Measurements from ENCODE around the gene SMYD3. TPM values are rescaled to one million over a fixed set of nuclear protein-coding genes. Genes with fewer than 3 reads are reported as not detected.

SMYD3 gene
- total RNA-seq, 1 experiment from 2014 or later, result 29.6 TPM

- Histone ChIP-seq H4K20me1 (ENCODE audit: insufficient read depth) (no peaks in the 10 kb centered on the region), H3K4me3 (no peak overlapping the region), H2AFZ (no peak overlapping the region), H3K9me2 (ENCODE audit: insufficient read depth) (no peaks in the 10 kb centered on the region), H3F3A (ENCODE audit: insufficient read depth, low read depth) (no peaks in the 10 kb centered on the region), H3K9me3 (ENCODE audit: insufficient read depth, low read depth) (no peaks in the 10 kb centered on the region), H3K27me3 (ENCODE audit: insufficient read depth, low read depth) (no peaks in the 10 kb centered on the region), H3K36me3 (ENCODE audit: low read depth) (no peaks in the 10 kb centered on the region), H3K4me2 (no peak overlapping the region), H3K27ac (no peak overlapping the region), H3K4me1 (replicated peaks; ENCODE audit: insufficient read depth) (no peaks in the 10 kb centered on the region), H3K79me2 (ENCODE audit: low read depth) (no peaks in the 10 kb centered on the region)
- CTCF ChIA-PET, result no interaction called here
- BruUV-seq (replicated peaks), result no TSS peak
- POLR2A ChIA-PET (ENCODE audit: unreplicated experiment), result no interaction called here
- TF ChIP-seq CTCF (conservative IDR thresholded peaks at IDR 0.05) (no peak), EZH2 (IDR thresholded peaks at IDR 0.05; ENCODE audit: low read depth) (no peak)
- intact Hi-C loops (cut with micrococcal nuclease; ENCODE audit: unreplicated experiment), result no loop called here
- no peak for DNase-seq
These were observed 550.9 kb downstream of the SMYD3 start for GRCh38 chr1:245956225-245956624.

- no peaks in the 10 kb centered on the region for H3K9me2 ChIP-seq (ENCODE audit: insufficient read depth)
- no peaks in the 10 kb centered on the region for H3K79me2 ChIP-seq (ENCODE audit: low read depth)
- ChIA-PET POLR2A (ENCODE audit: unreplicated experiment) (interaction anchor here (0.6 kb wide), 1 partner anchor 239 kb away, joined by 7 read pairs; no protein-coding TSS in a partner anchor), CTCF (no interaction called here)
- no peaks in the 10 kb centered on the region for H3K27me3 ChIP-seq (ENCODE audit: insufficient read depth, low read depth)
- no peaks in the 10 kb centered on the region for H3K9me3 ChIP-seq (ENCODE audit: insufficient read depth, low read depth)
- DNase-seq, result no peak
- H3K4me1 ChIP-seq (replicated peaks; ENCODE audit: insufficient read depth), result no peaks in the 10 kb centered on the region
- H3K36me3 ChIP-seq (ENCODE audit: low read depth), result no peaks in the 10 kb centered on the region
- H3K4me2 ChIP-seq, result peak overlapping the region; percentile 49
- no peak overlapping the region for H3K27ac ChIP-seq
- intact Hi-C loops (cut with micrococcal nuclease; ENCODE audit: unreplicated experiment), result no loop called here
- no peaks in the 10 kb centered on the region for H4K20me1 ChIP-seq (ENCODE audit: insufficient read depth)
- H2AFZ ChIP-seq, result no peak overlapping the region
- BruUV-seq (replicated peaks), result no TSS peak
- H3F3A ChIP-seq (ENCODE audit: insufficient read depth, low read depth), result no peaks in the 10 kb centered on the region
- TF ChIP-seq EZH2 (IDR thresholded peaks at IDR 0.05; ENCODE audit: low read depth) (no peak), CTCF (conservative IDR thresholded peaks at IDR 0.05) (no peak)
- H3K4me3 ChIP-seq, result no peak overlapping the region
These were observed 553.0 kb downstream of the SMYD3 start for GRCh38 chr1:245953876-245954660.

- TF ChIP-seq EZH2 (IDR thresholded peaks at IDR 0.05; ENCODE audit: low read depth), result no peak
- H3K27me3 ChIP-seq (ENCODE audit: insufficient read depth, low read depth), result no peaks in the 10 kb centered on the region
- ChIA-PET CTCF (no interaction called here), POLR2A (ENCODE audit: unreplicated experiment) (no interaction called here)
- no peak overlapping the region for H3K4me3 ChIP-seq
- intact Hi-C loops (cut with micrococcal nuclease; ENCODE audit: unreplicated experiment), result no loop called here
- no peak overlapping the region for H3K27ac ChIP-seq
- H3K4me2 ChIP-seq, result no peak overlapping the region
- H3F3A ChIP-seq (ENCODE audit: insufficient read depth, low read depth), result no peaks in the 10 kb centered on the region
- H3K9me3 ChIP-seq (ENCODE audit: insufficient read depth, low read depth), result no peaks in the 10 kb centered on the region
- H3K79me2 ChIP-seq (ENCODE audit: low read depth), result no peaks in the 10 kb centered on the region
- H3K9me2 ChIP-seq (ENCODE audit: insufficient read depth), result no peaks in the 10 kb centered on the region
- H2AFZ ChIP-seq, result no peak overlapping the region
- no peaks in the 10 kb centered on the region for H4K20me1 ChIP-seq (ENCODE audit: insufficient read depth)
- no TSS peak for BruUV-seq (replicated peaks)
- H3K36me3 ChIP-seq (ENCODE audit: low read depth), result no peaks in the 10 kb centered on the region
- DNase-seq, result no peak
- H3K4me1 ChIP-seq (replicated peaks; ENCODE audit: insufficient read depth), result no peaks in the 10 kb centered on the region
These were observed 554.6 kb downstream of the SMYD3 start for GRCh38 chr1:245952383-245953026.
